NOMO-1 treated with dmso at 0.1 percent for 144 hours (cell line): ENCODE results near the gene BACH2.
"Not testable (repeated sequence)": the region's sequence is repeated elsewhere in the genome, so short reads cannot be mapped to it uniquely, and the experiment has no call there.

ENCODE experiments used
- DNase-seq: peaks from one replicate; lab custom pipeline; 2025; ENCODE audit not compliant: unreplicated experiment; lab: John Stamatoyannopoulos, UW

Gene BACH2

DNA sequence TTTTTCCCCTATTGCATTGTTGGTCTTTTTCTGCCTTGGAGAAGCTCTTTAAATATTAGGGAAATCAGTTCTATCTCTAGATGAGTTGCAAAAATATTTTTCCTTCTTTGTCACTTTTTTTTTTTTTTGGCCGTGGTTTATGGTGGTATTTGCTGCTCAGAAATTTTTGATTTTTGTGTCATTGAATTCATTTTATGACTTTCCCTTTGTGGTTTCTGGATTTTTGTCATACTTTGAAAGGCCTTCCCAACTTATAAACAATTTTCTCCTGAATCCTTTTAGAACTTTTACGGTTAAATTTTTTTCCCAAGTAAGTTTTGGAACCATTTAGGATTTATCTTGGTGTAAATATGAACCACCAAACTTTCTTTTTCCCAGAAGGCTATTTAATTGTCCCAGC lies 256.7 kb downstream of the BACH2 start:
- DNase-seq = no peak

DNA sequence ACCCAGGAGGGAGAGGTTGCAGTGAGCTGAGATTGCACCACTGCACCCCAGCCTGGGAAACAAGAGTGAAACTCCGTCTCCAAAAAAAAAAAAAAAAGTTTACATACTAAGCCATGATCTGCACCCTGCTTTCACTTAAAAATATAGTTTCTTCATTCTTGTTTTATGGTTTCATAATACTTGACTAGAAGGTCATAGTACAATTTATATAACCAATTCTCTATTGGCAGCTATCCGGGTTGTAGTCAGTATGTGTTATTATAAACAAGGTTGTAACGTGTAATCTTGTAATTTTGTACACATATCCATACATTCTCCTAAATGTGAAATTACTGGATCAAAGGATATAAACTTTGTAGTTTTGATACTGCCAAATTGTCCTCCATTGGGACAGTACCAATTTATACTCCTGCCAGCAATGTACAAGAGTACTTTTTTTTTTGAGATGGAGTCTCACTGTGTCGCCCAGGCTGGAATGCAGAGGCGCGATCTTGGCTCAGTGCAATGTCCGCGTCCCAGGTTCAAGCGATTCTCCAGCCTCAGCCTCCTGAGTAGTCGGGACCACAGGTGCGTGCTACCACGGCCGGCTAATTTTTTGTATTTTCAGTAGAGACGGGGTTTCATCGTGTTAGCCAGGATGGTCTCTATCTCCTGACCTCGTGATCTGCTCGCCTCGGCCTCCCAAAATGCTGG lies 257.5 kb downstream of the BACH2 start:
- no peak for DNase-seq

DNA sequence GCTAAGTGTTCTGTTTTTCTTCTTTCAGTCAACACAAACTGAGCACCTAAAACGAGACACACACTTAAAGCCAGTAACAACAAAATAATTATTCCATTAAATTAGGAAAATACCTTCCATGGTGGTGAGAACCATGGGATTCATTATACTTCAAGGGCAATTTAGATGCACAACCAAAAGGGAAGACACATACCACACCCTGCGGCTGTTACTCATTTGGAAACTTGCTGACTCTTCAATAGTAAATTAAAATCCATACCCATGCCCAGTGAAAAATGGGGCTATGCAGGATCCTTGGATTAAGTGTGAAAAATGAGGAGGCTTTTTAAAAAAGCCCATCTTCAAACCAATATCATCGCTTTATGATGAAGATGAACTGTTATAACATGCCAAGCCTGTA lies 259.7 kb downstream of the BACH2 start:
- no peak for DNase-seq

DNA sequence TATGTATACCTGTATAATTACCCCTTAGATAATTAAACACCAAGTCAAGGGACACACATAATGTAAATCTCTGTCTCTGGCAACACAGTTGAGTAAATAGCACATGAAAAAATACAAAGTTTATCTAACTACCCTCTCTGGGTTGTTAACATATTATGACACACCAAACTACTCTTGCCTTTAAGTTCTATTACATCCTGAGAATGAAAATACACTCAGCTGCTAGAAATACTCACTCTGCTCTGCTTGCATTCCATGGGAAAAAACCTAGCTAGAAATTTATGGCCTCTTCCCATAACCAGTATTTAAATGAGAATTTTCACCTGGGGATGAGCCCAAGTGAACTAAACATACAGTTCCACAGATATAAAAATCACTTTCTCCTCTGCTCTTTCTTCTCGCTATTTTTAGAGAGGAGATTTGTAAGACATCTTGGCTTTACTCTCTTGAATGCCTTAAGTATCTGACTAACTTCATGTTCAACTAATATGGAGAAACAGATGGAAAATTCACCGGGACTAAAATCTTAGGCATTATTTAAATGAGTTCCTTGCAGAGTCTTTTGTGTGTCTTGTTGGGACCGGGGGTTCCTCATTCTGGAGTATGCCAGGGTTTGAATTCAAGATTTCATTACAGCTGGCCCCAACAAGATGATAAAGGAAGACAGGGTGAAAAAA lies 261.5 kb downstream of the BACH2 start:
- no peak for DNase-seq

DNA sequence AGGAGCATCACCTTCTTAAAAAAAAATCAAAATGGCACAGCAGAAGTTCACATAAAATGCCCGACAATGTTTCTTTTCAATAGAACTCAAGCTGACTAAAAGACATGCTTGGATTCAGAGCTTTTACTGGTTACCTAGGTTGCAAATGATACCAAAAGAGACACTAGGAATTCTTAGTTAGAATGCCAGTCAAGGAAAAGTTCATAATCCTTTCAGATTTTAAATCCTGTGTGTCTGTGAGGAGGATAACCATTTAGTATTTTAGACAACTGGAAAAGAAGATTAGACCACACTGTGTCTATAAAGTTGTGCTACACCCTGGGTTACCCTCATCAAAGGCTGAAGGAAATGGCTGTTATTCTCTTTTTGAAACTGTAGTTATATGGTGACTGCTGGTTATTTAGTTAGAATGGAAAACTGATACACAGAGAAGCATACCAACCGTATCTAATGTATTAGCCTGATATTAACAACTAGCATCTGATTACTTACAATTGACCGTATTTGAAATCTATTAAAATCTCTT lies 262.8 kb downstream of the BACH2 start:
- no peak for DNase-seq

DNA sequence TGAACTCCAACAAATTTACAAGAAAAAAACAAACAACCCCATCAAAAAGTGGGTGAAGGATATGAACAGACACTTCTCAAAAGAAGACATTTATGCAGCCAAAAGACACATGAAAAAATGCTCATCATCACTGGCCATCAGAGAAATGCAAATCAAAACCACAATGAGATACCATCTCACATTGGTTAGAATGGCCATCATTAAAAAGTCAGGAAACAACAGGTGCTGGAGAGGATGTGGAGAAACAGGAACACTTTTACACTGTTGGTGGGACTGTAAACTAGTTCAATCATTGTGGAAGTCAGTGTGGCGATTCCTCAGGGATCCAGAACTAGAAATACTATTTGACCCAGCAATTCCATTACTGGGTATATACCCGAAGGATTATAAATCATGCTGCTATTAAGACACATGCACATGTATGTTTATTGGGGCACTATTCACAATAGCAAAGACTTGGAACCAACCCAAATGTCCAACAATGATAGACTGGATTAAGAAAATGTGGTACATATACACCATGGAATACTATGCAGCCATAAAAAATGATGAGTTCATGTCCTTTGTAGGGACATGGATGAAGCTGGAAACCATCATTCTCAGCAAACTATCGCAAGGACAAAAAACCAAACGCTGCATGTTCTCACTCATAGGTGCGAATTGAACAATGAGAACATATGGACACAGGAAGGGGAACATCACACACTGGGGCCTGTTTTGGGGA lies 264.0 kb downstream of the BACH2 start:
- not testable (repeated sequence) for DNase-seq

DNA sequence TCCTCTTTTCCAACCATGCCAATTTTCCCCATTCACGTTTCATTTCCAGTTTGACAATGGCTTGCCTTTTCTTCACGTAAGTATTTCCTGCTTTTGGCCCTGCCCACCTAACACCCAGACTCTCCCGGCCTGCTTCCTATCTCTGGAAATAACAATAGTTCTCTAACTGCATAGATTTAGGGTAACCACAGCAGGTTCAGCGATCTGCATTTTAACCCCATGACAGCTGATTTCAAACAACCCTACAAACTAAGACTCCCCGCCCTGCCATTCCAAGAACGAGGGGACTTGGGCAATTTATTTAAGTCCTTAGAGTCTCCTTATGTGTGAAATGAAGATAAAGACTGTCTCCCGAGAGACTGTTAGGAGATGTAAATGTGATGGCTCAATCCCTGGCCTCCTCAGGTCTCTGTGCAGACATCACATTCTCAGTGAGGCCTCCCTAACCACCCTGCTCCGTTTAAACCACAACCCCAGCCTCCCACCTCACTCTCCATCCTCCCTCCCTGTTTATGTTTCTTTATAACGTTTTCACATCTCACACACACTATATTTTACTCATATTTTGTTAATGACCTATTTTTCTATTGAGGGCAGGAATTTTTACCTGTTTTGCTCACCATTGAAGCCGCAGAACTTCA lies 267.5 kb downstream of the BACH2 start:
- DNase-seq = no peak

DNA sequence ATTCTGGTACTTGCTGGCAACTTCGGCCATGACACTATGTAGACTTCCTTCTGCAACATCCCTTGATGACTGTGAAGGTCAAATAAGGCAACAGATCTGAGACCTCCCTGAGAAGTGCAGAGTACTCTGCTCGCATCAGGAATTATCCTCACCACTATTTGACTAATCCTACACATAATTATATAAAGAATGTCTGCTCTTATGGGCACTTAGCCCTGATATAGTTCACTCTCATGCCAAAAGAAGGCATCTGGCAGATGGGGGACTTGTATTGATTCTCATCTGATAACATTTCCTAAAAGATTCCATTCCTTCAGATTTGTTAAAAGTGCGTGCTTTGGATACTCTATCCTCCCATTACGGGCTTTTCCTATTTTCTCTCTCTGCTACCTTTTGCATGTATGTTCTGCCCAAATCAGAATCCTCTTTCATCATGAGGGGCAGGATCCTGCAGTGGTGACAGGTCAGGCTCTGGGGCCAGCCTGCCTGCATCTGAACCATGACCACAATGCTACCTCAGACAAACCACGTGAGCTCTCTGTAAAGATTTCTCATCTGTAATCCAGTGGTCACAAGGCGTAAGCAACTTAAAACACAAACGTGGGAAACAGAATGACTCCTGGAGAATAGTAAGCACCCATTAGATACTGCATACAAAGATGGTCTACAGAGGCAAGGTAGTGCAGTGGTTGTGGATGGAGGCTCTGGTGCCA lies 268.4 kb downstream of the BACH2 start:
- DNase-seq = no peak

DNA sequence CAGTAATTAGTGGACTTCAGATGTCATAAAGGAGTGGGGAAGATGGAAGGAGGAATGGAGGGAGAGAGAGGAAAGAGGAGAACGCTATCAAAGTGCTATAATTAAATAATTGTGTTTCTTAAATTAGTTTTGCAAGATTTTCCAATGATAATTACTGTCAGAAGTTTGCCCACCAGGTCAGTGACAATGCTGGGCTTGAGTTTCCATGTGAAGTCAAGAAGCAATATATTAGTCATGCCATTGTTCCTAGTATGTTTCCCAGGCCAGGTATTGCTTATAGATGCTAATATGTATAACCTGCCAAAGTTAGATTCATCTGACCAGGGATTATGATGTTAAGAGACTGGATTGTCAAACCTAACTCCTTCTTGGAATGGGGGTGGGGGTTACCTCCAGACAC lies 270.4 kb downstream of the BACH2 start:
- DNase-seq = no peak

DNA sequence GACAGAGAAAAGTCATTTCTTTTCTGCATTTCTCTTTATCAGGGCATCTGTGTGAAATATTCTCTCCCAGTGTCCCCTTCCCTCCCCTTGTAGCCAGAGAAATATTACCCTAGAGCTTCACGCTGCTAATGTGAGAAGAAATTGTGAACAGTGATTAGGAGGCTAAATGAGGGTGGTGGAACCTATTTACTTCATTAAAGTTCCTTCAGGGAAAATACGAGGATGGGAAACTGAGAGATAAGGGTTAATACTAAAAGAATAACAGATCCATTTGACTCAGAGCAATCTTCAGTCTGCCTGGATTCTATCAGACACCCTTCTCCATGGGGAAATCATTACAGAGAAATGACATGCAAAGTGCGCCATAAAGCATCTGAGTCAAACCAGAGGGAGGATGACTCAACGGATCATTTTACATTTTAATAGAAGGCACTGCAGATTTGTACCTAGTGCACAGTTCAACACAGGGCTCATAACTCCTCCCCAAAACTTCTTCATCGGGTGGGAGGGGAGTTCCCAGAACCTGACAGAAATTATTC lies 271.1 kb downstream of the BACH2 start:
- no peak for DNase-seq

DNA sequence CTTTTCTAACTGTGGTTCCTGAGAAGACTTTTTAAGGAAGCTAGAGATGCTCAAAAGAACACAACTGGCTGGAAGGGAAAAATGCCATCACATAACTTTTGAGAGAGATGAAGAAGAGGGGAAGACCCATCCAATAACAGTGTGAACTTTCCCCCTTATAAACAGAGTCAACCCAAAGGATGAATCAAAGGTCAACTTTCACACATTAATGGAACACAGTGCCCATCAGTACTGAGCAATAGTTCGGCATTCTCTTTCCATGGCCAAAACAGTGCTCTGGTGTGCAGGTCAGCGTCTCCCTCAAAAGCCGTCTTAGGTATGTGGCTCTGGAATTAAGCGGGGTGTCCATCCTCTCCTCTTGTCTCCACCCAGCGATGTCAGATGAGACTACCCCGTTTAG lies 272.0 kb downstream of the BACH2 start:
- DNase-seq = no peak

DNA sequence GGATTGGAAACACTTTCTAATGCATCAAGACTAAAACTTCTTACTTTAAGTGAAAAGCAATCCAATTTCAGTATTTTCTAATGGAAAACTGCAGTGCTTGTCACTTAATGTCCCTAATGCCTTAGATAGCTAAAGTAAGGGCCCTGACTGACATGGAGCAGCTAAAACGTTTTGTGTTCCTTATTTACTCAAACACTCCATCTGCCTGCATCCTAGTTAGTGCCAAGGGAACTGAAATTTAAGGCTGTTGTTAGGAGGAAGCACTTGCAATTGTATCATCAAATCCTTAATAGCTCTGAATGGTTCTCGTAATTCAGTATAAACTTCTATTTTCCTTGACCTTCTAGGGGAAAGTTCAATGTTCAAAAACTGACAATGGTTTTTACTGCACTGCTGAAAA lies 274.9 kb downstream of the BACH2 start:
- no peak for DNase-seq

DNA sequence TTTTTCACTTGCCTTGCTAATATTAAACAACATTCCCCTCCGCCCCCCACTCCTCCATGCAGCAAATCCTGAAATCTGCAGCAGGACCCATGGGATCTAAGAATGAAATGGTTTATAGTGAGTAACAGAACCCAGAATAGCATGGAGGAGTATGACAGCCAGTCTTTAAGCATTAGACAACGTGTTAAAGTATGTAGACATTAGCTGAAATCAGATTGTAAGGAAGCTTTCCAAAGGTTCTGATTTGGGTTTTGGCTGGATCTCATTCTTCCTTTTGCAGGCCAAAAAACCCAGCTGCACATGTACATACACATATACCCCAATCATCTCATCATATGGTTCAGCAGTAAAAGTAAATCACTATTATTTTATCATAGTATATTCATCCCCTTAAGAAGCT lies 275.9 kb downstream of the BACH2 start:
- DNase-seq = no peak

DNA sequence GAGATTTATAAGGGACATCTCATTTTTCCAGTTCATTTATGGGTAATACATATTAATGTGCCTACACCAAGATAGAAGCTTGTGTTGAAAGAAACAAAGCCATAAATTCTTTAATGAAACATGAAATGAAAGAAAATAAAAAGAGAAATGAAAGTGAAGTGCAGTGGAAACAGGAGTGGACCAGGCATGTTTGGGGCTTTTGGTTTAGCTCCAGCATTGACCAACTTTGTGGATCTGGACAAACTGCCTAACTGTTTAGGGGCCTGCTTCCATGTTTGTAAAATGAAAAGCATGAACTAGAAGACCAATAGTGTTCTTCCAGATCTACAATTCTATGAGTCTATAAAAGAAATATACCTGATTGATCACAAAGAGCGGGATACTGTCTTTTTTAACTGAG lies 277.4 kb downstream of the BACH2 start:
- DNase-seq = peak; percentile 6

DNA sequence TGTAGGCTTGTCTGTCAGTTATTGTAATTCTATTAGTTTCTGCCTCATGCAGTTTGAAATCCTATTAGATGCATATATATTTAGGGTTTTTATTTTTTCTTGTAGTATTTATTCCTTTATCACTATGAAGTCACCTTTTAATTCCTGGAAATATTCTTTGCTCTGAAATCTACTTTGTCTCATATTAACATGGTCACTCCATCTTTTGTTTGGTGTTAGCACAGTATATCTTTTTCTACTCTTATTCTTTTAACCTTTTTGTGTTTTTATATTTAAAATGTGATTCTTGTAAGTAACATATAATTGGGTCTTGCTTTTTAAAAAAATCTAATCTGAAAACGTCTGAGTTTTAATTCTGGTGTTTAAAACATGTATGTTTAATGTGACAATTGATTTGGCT lies 280.8 kb downstream of the BACH2 start:
- DNase-seq = no peak

DNA sequence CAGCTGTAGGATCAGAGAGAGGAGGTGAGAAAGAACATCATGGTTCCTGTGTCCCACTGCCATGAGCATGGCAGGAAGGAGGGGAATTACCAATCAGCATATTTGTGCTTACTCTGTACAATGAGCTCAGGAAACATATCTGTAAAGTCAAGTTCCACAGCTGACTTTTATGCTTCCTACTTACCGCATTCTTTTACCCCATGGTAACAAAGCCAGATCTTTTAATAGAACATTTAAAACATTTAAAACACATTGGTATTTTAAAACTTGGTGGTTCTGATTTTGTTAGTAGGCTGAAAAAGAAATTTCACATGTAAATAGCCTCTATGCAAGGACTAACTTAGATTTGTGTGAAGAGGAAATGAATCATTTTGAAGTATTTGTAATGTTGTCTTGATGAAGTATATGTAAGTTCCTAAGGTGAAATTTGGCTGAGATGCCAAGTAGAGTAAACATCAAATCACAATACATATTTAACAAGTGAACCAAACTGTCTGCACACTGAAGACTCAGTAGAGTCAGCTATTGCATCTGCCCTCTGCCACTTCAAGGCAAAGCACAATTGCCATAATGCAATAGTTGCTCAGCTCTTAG lies 287.6 kb downstream of the BACH2 start:
- no peak for DNase-seq

DNA sequence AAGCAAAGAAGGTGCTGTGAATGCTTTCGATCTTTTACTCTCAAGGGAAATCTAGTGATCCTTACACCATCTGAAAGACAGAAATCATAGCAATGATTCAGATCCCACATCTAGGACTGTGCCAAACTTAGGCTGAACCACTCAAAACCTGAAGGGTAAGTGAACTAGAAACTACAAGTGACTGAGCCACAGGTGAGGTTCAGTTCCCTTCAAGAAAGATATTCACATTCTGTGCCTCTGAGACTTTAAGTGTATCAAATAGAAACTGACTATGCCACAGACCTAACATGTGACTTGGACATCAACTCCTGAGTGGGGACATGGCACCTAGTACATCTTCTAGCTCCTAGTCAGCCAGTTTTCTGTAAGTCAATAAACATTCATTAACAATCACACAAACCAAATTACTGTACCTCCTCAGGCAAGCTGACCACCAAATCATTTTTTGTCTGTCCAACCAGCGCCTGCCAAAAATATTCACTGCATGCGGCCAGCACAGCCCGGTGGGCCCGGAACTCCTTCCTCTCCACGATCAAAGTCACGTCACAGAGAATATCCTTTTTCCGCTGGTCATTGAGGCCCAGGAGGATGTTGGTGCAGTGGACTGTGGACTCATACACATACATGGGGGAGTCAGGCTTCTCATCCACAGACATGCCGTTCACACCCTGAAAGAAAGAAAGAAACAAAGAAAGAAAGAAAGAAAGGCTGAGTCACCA lies 288.3 kb downstream of the BACH2 start:
- no peak for DNase-seq

DNA sequence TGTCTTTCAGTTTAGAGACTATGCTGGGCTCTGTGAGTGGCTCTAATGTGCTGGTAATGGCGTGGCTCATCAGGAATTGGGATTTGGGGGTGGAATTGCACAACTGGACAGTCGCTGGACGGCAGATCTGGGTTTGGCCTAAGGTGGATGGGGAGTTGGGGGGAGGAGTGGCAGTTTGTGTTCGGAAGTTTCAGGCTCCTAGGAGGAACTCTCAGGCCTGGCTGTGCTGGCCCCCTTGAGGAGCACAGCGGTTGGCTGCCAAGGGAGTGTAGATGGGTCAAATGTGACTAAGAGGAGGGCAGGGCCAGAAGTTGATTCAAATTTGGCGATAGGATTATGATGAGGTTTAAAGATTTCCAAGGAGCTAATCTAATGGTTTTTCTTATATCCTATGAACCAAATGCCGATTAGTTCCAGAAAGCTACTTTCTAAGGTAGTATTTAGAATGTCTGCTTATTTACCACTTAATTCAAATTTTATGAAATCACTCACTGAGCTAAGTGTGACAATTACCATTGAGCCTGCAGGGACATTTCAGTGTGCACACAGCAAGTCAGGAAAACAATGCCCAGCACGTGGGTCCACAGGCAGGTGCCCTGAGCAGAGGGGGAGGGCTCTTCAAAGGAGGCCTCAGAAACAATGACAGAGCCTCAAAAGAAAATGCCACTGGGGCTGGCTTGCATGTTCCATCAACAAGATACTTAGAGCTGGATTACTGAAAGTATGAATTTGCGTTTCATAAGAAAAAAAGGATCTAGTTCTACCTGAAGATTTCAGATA lies 291.4 kb downstream of the BACH2 start:
- DNase-seq = no peak

DNA sequence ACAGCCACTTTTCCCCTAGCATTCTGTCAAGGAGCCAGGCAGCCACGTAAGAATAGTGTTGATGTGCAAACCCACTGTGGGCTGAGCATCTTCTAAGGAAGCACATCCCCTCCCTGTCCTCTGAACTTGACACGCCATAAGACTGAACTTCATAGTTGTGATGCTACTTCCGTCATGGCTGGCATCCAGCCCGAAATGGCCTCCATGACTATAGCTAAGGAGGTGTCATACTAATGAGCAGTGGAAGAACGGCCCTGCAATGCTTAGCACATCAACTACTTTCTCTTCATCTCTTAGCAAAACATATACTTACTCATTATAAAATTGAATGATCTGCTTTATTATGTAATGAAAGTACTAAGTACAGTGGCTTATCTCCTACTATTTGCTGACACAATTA lies 292.1 kb downstream of the BACH2 start:
- no peak for DNase-seq
